ENCODE measurements around the gene ACSS1.

DNA sequence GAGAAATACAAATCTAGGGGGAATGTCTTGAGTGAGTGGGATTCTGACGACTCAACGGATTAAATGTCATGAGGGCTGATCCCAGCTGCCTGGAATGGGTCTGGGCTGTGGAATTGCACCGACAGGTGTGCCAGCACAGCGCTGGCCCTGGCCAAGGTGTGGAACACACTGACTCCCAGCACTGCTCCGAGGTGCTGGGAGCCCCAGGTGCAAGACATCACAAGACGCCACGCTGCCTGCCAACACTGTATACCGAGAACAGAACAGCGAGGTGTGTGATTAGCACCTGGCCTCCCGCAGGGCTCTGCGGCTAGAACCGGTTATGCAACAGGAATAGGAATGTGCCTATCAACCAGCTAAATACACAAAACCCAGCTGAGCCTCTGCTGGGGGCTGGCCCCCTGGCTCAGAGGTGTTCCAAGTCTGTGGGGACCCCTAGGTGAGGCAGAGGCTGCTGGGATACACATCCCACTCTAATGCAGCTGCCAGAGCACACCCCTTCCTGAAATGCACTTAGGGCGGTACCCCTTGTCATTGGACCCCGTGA is 40.6 kb downstream of the ACSS1 start:
- TF ChIP-seq, protein P1, sequence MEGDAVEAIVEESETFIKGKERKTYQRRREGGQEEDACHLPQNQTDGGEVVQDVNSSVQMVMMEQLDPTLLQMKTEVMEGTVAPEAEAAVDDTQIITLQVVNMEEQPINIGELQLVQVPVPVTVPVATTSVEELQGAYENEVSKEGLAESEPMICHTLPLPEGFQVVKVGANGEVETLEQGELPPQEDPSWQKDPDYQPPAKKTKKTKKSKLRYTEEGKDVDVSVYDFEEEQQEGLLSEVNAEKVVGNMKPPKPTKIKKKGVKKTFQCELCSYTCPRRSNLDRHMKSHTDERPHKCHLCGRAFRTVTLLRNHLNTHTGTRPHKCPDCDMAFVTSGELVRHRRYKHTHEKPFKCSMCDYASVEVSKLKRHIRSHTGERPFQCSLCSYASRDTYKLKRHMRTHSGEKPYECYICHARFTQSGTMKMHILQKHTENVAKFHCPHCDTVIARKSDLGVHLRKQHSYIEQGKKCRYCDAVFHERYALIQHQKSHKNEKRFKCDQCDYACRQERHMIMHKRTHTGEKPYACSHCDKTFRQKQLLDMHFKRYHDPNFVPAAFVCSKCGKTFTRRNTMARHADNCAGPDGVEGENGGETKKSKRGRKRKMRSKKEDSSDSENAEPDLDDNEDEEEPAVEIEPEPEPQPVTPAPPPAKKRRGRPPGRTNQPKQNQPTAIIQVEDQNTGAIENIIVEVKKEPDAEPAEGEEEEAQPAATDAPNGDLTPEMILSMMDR (conservative IDR thresholded peaks at IDR 0.05; ENCODE audit: low read depth, low read length) = no peak
- TF ChIP-seq EZH2 (IDR thresholded peaks at IDR 0.05; ENCODE audit: low read length, unreplicated experiment) = no peak
- no peak for TF ChIP-seq EZH2phosphoT487 (IDR thresholded peaks at IDR 0.05; ENCODE audit: borderline replicate concordance, low read length)
